22Rv1 (cell line): ENCODE measurements around the gene CSTF3.
"Not testable (repeated sequence)": the region's sequence is repeated elsewhere in the genome, so short reads cannot be mapped to it uniquely, and the experiment has no call there.

Experiments used
- H3K27ac ChIP-seq: fragments of 450-650 bp; 2 replicates; pipeline ENCODE4 v1.5.1; 2017
- CTCF ChIP-seq: fragments of 450-650 bp; IDR thresholded peaks from 2 replicates; pipeline ENCODE4 v1.5.1; 2017; ENCODE audit warnings: mild to moderate bottlenecking
- ZFX ChIP-seq: fragments of 450-650 bp; IDR thresholded peaks from 2 replicates; pipeline ENCODE4 v1.6.1; 2017; ENCODE audit warnings: antibody characterized with exemption, borderline replicate concordance

CSTF3 gene

GRCh38 chr11:33177676-33178336, 16.5 kb upstream of the CSTF3 start:
- no peak overlapping the region for H3K27ac ChIP-seq
- TF ChIP-seq ZFX (no peak), CTCF (no peak)

- H3K27ac ChIP-seq, result not testable (repeated sequence)
Observed at GRCh38 chr11:33176760-33177159, 15.5 kb upstream of the CSTF3 start.

- H3K27ac ChIP-seq, result no peak overlapping the region
- TF ChIP-seq CTCF, result no peak
- no peak for TF ChIP-seq ZFX
Observed at GRCh38 chr11:33172996-33173395, 11.7 kb upstream of the CSTF3 start.

GRCh38 chr11:33172345-33172744, 11.1 kb upstream of the CSTF3 start:
- TF ChIP-seq CTCF (no peak), ZFX (no peak)

GRCh38 chr11:33171251-33171650, 10.0 kb upstream of the CSTF3 start:
- TF ChIP-seq ZFX (no peak), CTCF (no peak)
- no peak overlapping the region for H3K27ac ChIP-seq

More at GRCh38 chr11:33172345-33172744, 11.1 kb upstream of the CSTF3 start:
- H3K27ac ChIP-seq, result no peak overlapping the region

DNA sequence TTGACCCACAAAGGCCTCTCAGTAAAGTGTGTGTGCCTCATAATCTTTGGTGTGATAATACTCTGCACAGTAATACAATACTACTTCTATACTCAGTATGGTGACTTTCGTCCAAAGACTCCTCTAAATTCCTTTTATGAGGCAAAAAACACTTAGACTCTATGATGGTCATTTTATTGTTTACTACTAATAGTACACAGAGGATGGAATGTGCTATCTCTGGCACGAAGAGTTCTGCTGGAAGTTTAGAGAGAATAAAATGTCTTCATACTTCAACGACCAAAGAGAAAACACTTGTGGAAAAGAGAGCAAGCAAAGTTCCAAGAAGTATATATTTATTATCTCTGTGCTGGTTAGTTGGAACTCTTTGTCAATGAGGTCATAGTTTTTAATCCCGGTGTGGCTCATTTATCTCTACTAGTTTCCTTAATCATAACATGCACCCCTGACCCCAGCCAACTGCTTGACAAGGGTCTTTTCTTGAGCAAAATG, 7.5 kb upstream of the CSTF3 start:
- H3K27ac ChIP-seq, result no peak overlapping the region
- TF ChIP-seq ZFX (no peak), CTCF (no peak)

DNA sequence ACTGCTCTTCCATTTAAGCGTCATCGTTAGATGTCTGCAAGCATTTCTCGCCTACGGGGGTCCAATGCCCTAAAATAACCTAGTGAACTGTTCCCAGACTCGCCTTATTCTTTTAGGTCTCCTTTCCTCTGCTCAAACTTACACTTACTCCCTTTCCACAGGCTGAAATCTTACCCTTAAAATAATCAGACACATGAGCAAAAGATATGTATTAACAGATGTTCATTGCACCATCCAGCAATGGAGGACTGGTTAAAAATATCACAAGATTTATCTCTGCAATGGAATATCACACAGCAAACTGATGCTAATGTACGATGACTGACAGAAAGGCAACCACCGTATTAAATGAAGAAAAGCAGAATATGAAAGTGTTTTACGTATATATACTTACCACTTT, 1.6 kb upstream of the CSTF3 start:
- H3K27ac ChIP-seq, result no peak overlapping the region
- TF ChIP-seq ZFX (no peak), CTCF (no peak)

GRCh38 chr11:33160587-33160986, 693 bp downstream of the CSTF3 start:
- no peak for TF ChIP-seq ZFX
- no peak for TF ChIP-seq CTCF
- peak overlapping the region; percentile 88 for H3K27ac ChIP-seq
